NCI-H2196 (cell line): ENCODE data around the gene SNX8.
A peak's percentile ranks its signal among the peaks of the same experiment; 100 is the strongest.

Experiments used
- DNase-seq: peaks from one replicate; lab custom pipeline; 2025; ENCODE audit not compliant: unreplicated experiment; lab: John Stamatoyannopoulos, UW

Gene SNX8

DNA sequence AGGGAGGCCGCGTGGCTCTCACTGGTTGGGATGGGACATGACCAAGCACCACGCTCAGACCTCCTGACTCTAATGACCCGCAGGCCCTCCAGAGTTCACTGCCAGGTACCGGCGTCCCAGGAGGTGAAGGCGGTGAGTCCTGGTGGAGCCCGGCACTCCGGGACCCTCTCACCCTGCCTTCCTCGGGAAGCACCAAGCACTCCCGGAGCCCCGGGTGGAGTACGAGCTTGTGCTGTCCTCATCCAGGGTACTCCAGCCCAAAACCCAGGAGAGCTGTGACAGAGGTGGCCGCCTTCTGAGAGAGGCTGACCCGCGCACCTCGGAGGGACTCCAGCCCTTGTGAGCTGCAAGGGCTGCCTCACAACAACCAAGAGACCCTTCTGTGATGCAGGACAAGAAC, 90.9 kb downstream of the SNX8 start:
- DNase-seq: no peak

DNA sequence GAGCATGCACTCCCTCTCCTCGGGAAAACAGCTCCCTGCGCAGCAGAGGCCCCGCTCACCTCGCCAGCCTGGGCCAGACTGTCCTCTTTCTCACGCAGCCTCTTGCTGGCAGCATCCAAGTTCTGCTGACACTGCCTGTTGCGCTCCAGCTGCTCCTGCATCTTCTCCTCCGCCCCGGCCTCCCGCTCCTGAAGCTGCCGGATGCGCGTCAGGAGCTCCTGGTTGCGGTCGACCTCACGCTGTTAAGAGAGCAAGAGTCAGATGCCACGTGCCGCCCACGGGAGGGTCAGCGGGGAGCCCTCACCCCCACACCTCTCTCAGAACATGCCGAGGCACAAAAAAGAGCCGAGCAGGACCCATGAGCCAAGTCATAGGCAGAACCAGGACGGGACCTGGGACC, 91.7 kb downstream of the SNX8 start:
- no peak for DNase-seq

DNA sequence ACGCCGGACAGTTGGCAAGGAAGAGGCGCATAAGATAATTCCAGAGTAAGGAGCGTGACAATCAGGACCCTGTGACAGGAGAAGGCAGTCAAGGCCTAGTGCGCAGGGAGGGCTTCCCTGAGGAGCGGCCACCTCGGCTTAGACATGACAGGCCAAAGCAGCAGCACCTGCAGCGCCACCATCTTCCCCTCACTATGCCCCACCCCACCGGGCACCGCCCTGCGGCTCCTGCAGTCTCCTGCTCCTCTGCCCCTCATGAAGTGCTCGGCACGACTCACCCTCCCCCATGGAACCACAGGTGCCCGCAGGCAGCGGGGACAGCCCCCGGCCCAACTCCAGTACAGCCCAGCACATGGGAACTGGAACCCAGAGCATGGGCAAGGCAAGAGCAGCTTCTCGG, 93.3 kb downstream of the SNX8 start:
- DNase-seq: no peak

DNA sequence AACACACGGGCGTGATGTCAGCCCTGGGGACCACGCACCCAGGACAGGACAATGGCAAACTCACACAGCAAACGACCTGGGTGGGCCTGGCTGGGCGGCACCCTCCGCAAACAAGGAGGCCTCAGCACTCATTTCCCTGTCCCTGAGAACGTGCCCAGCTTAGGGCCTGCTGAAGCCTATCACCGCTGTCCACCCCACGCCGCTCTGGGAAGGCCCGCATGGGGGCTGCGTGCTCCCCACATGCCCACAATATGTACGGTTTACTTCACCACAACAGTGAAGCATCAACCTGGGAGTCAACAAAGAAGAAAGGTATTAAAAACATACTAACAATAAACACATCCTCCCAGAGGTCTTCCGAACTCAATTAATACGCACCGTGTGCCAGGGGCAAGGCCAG, 93.7 kb downstream of the SNX8 start:
- DNase-seq: no peak

DNA sequence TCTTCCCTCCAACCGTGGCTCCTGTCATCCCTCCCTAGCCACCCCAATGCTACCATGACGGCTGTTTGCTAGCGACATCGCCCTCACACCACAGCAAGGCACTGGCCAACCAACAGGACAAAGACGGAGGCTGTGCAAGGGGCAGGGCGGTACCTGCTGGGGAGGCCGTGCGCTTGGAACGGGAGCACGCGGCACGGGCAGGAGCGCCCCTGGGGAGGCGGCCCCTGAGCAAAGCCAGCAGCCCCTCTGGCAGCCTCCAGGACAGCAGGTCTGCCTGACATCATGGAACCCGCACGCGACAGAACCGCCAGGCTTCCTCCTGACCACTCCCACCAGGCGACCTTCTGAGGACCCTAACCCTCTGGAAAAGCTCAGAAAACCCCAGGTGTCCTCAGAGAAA, 94.2 kb downstream of the SNX8 start:
- DNase-seq: no peak

DNA sequence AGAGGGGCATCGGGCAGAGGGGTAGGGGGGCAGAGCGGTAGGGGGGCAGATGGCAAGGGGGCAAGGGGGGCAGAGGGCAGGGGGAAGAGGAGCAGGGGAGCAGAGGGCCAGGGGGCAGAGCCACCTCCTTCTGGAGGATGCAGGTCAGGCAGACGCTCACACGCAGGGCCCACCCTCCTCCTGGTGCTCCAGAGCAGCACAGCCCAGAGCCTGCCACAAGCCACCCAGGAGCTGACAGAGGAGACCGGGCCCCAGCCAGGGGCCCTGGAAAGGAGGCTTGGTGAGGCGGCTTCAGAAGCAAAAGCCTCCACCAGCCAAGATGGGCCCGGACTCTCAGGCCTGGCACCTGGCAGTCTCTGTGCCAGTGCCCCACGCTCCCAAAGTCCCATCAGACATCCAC, 94.6 kb downstream of the SNX8 start:
- DNase-seq: no peak

DNA sequence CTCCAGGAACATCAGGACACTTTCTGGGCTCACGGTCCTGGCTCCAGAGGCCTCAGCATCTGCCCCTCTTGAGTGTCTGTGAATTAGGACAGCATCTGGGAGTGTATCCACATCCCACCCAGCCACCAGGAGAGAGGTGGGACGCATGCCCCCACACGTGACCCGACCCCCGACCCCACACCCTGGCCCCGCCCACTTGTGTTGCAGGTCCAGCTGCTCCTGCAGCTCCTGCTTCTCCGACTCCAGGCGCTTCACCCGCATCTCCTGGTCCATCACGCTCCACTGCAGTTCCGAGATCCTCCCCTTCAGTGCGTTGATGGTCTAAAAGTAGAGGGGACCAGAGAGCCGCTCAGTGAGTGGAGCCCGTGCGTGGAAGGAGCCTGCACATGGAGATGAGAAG, 95.1 kb downstream of the SNX8 start:
- no peak for DNase-seq

DNA sequence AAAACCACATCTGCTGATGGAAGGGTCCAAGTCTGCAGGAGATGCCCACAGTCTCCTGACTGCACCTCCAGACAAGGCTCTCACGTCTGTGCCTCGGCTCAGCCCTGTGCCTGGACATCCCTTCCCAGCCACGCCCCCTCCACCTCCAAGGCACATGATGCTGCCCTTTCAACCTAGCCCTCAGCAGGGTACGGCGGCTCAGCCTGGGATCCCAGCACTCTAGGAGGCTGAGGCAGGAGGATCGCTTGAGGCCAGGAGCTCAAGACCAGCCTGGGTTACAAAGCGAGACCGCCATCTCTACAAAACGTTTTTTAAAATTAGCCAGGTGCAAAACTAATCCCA, 95.8 kb downstream of the SNX8 start:
- DNase-seq: no peak

DNA sequence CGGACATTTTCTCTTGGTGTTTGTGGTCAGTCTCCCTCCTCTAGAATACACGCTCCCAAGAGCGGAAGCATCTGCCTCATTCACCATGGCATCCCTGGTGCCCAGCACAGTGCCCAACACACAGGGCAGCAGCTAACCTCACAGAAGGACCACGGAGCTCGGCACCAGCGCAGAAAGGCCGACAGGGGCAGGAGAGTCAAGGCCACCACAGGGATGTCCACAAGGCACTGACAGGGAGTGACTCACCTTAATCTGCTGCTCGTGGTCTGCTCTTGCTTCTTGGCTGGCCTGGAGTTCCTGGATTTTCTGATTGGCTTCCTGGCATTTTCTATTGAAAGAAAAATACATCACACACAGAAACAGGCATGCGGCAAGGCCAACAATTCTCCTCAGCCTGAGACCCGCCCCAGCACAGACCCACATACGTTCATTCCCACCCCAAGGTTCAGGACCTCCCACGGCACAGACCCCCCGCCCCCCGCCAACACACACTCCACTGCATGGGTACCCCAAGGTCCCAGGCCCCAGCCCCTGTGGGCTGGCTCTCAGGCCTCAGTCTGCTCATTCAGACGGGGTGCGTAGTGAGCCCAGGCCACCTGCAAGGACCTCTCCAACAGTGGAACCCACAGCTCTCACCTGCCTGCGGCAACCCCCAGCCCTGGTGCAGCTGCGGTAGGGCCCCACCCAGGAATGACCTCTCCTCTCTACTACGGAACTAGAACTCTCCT, 96.4 kb downstream of the SNX8 start:
- DNase-seq: no peak

DNA sequence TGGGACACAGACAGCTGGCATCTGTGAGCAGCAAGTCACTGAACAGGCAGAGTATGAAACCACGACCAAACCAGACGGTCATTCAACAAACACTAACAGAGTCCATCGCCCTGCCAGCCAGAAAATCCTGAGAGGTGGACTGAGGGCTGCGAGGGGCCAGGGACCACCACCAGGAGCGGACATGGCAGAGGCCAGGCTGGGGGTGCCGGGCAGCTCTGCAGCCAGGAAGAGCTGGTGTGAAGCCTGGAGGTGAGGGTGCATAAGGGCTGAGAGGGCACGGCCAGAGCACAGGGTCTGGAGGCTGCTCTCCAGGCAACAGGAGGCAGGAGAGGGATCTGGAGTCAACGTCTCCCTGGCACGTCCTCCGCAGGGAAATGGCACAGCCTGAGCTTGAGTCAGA, 97.0 kb downstream of the SNX8 start:
- DNase-seq: no peak

DNA sequence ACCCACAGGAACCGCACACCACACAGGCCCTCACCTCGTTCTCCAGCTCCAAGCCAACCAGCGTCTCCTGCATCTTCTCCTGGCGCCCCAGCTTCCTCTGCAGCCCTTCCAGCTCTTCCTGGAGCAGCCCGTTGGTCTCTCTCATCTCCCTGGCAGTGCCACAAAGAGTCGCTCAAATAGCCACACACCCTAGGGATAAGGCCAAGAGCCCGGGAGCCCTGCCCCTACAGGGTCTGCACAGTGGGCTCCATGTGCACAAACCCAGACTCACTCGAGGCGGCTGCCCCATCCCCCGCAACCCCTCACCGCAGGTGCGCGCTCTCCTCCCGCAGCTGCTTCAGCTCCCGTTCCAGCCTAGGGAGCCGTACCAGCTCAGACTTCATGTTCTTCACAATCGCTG, 98.4 kb downstream of the SNX8 start:
- no peak for DNase-seq

DNA sequence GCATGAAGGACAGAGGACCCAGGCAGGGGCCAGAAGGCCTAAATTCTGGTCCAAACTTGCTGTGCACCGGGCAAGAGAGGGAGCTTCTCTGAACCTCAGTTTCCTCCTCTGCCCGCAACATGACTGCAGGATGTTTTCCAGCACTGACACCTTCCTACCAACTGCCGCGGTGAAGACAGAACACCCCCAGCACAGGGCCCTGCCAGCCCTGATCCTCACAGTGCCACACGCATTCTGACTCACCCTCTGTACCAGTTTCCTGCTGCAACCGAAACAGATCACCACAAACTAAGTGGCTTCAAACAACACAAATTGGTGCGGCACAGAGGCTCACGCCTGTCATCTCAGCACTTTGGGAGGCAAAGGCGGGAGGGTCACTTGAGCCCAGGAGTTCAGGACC, 99.6 kb downstream of the SNX8 start:
- DNase-seq: no peak

DNA sequence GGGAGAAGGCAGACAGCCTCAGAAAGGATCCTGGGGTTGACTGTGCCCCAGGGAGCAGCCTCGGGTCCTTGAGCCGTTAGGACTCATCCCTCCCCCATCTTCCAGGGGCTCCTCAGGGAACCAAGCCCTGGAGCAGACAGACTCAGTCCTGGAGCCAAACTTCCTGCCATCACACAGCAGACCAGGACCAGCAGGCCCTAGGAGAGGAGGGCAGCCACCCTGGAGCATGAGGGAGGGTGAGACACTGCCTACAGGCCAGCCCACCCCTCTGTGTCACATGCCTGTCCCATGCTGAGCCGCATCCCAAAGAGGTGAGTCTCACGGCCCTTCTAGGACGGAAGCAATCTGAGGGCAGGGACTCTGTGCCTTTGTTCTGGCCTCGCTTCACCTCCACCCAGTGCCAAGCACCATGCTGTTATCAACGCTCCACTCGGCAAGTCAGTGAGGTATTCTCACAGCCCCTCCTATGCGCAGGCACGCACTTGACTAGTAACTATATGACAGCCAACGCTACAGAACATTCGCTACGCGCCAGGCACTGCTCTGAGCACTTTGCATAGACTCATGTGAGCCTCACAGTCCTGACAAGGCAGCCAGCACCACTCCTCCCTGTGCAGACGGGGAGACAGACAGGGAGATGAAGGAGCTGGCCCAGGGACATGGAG, 100.6 kb downstream of the SNX8 start:
- no peak for DNase-seq

DNA sequence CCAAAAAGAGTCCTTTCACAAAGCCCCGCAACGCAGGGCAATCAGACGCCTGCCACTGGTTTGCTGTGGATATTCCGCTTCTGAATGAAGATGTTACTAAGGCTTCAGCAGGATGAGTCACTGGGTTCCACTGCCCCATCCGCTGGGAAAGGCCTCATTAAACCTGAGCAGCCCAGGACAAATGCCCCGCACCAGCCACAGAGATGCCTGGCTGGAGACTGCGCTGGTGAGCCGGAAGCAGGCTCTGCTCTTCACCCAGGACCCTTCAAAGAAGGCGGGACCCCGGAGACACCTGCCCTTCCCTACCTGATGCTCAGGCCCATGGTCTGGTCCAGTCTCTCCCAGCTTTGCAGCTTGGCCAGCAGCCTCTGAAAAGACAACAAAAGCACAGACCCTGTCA, 101.3 kb downstream of the SNX8 start:
- no peak for DNase-seq

DNA sequence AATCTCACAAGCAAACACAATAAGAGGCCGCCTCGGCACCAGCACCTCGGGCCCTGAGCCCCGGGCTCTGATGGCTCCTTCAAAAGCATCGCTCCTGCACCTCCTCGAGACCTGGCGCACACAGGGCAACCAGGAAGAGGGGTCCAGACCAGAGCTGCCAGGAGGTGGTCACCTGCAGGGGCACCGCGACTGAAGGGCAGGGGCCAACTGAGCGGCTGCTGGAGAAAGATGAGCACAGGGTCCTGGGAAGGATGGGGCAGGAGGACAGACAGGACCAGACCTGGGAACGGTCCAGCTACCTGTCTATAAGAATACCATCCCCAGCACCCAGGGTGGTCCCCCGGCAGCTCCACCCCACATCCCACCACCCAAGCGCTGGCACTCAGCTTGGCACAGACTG, 102.3 kb downstream of the SNX8 start:
- DNase-seq: no peak

DNA sequence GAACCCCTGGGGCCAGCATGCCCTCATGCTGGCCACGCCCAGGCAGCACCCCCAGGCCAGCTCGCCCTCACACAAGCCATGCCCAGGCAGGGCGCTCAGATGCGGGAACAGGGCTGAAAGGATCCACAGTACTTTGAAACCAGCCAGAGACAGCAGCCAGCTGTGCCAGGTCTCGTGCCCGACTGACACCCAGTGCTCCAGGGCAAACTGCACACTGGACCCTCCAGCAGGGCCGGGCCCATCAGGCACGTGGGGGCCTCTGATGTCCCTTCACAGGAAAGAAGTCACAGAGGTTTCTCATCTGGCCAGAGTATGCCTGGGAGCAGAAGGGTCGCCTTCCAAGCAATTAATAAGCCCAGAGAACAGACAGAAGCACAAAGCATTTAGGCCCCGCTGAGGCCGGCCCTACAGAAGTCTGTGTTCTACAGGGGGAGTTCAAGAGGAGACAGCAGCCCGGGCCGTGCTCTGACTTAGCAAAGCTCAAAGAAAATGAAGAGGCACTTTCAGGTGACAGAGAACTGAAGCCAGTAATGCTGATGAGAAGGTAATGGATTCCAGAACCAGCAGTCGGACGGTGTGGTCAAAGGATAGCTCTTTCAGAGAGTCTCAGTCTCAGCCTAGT, 102.9 kb downstream of the SNX8 start:
- no peak for DNase-seq

DNA sequence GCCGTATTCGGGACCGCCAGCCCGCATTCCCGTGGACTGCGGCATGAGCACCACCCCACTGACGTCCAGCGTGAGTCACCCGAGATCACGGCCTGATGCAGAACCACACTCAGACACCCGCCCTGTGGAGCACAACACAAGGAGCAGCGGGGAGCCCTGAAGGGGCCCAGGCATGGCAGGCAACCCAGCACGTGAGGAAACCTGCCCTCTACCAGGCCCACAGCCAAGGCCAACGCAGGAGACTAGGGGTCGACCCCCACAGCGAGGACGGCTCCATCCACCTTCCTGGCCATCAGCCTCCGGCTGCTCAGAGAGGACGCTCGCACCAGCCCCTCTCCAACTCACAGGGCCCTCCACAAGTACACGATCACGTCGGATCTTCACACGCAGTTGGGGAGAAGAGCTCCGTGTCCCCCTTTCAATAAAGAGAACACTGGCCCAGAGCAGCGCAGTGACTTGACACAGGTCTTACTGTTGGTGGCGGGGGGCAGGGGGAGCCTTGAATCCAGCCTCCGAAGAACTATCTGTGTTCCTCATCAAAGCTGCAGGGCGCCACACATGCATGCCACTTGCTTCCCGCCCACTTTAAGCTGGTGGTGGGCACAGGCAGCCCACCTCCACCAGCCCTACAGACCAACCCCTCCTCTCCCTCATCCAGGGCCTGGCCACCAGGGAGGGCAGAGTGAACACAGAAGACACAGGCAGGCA, 103.5 kb downstream of the SNX8 start:
- DNase-seq: no peak

DNA sequence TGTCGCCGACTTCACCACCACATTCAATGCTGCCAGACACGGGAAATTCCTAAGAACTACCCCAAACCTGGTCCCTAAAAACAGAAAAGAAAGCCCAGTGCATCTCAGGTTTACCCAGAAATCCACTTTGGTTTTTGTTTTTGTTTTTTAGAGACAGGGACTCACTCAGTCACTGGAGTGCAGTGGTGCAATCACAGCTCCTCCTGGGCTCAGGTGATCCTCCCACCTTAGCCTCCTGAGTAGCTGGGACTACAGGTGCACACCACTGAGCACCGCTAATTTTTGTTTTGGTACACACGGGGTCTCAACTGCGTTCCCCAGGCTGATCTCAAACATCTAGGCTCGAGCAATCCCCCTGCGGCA, 104.3 kb downstream of the SNX8 start:
- no peak for DNase-seq

DNA sequence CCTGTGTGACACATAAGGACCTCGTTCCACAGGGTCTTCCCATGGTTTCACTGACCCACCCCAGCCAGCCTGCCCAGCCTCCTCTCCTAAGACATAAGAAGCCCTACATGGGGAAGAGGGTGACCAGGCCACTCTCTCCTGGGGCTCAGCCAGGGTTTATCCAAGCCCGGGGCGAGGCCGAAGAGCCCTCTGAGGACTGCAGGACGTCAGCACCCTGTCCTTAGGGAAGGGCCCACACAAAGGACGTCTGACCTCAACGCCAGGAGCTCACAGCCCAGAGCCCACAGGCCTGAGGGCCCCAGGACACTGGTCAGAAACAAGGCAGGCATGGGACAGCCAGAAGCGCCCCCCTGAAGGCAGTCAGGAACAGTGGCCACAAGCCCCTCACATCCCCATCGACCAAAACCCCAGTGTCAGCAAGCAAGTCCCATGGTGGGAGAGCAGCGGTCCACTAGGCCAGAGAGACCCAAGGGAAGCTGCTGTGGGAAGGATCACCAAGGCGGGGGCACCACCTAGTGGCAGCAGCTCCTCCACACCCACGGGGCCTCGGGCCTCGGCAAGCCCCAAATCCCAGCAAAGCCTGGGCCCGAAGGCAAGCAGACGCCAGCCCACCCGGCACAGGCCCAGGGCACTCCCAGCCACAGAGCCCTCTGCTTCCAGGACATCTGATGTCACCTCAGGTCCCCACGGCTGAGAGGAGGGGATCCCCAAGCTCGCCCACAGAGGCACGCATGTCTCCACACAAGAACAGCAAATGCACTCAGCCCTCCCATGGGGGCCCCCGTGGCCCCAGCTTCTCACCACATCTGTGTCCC, 104.9 kb downstream of the SNX8 start:
- DNase-seq: peak; percentile 58

DNA sequence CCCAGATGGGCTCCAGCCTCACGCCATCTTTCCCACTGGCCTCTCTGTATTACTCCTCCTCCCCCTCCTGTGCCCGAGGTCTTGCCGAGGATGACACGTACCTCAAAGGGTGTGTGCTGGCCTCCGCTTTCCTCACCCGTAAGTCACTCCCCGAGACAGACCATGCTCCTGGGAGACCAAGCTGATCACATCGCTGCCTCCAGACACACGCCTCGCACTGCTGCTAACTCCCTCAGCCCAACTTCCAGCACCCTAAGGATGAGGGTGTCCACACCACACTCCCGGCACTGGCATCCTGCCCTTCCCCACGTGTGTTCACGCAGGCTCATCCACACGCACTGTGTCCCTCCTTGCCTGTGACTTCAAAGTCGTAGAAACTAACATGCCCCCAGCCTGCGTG, 105.5 kb downstream of the SNX8 start:
- DNase-seq: no peak

DNA sequence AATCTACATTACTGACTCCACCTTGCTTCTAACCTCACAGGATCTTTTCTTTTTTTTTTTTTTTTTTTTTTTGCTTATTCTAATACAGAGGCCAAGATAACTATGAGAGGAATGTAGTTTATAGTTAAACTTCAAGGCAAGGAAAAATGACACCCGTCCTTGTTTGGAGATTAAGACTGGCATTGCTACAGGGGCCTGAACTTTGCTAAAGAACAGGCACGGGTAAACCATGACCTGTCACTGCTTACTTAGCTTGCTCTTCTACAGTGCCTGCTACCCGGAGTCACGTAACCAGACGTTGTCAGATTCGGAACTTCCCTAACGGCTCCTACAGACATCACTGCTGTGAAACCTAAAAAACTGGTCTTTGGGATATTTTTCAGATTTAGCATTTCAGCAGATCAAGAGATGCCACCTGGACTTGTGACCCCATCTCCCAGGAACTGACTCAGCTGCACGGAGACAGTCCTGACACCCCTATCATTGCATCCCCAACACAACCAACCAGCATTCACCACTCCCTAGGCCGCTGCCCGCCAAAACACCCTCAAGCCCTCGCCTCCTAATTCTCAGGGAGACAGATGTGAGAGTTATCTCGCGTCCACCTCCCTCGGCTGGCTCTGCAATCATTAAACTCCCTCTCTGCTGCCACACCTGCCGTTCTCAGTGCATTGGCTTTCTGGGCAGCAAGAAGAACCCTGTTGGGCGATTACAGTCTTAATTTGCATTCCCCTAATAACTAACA, 109.0 kb downstream of the SNX8 start:
- no peak for DNase-seq
